Coronary artery (tissue), 2 donors: ENCODE results near the gene RNF149.

ENCODE experiments used
- DNase-seq: peaks from one replicate; pipeline ENCODE4 v3.0.0-alpha.2; 2017; ENCODE audit warnings: low spot score
- H3K27ac ChIP-seq, 2 donors: fragments of 200-600 bp; sonication (generic); one replicate each; pipeline ENCODE4 v1.5.1; 2016 to 2019
- H3K4me3 ChIP-seq: fragments of 200-600 bp; sonication (generic); 2 replicates; pipeline ENCODE4 v1.5.1; 2016; ENCODE audit warnings: mild to moderate bottlenecking, moderate library complexity
- TF ChIP-seq, protein P1 (sequence below): fragments of 200-600 bp; sonication (generic); IDR thresholded peaks from one replicate; pipeline ENCODE4 v1.5.1; 2019; ENCODE audit warnings: antibody characterized with exemption

Gene RNF149

GRCh38 chr2:101262142-101262541 is 46.4 kb downstream of the RNF149 start:
- DNase-seq, result no peak
- TF ChIP-seq, protein P1, sequence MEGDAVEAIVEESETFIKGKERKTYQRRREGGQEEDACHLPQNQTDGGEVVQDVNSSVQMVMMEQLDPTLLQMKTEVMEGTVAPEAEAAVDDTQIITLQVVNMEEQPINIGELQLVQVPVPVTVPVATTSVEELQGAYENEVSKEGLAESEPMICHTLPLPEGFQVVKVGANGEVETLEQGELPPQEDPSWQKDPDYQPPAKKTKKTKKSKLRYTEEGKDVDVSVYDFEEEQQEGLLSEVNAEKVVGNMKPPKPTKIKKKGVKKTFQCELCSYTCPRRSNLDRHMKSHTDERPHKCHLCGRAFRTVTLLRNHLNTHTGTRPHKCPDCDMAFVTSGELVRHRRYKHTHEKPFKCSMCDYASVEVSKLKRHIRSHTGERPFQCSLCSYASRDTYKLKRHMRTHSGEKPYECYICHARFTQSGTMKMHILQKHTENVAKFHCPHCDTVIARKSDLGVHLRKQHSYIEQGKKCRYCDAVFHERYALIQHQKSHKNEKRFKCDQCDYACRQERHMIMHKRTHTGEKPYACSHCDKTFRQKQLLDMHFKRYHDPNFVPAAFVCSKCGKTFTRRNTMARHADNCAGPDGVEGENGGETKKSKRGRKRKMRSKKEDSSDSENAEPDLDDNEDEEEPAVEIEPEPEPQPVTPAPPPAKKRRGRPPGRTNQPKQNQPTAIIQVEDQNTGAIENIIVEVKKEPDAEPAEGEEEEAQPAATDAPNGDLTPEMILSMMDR, result no peak
- no peak overlapping the region for H3K4me3 ChIP-seq
- H3K27ac ChIP-seq, result no peak overlapping the region

- Histone ChIP-seq H3K4me3 (no peak overlapping the region), H3K27ac (no peak overlapping the region)
- TF ChIP-seq, protein P1, result no peak
- no peak for DNase-seq
These were observed 49.7 kb downstream of the RNF149 start for GRCh38 chr2:101258804-101259203.

- Histone ChIP-seq H3K4me3 (no peak overlapping the region), H3K27ac (no peak overlapping the region)
- DNase-seq, result no peak
- TF ChIP-seq, protein P1, result no peak
These were observed 52.2 kb downstream of the RNF149 start for GRCh38 chr2:101256316-101256715.

DNA sequence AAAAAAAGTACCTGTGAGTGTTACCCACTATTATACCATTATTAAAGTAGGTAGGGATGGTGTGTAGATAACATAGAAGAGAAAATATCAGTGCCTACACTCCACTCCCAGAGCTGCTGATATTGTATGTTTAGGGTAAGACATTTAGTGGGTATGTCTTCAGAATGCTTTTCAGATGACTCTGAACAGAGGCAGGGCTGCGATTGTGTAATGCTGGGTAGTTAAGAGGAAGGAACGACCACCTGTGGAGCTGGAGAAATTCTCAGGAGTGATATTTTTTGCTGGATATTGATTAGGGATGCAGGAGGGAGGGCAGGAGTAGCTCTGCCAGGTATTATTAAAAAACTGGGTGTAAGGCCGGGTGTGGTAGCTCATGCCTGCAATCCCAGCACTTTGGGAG is 53.0 kb downstream of the RNF149 start:
- TF ChIP-seq, protein P1, result no peak
- Histone ChIP-seq H3K4me3 (no peak overlapping the region), H3K27ac (no peak overlapping the region)
- DNase-seq, result no peak

DNA sequence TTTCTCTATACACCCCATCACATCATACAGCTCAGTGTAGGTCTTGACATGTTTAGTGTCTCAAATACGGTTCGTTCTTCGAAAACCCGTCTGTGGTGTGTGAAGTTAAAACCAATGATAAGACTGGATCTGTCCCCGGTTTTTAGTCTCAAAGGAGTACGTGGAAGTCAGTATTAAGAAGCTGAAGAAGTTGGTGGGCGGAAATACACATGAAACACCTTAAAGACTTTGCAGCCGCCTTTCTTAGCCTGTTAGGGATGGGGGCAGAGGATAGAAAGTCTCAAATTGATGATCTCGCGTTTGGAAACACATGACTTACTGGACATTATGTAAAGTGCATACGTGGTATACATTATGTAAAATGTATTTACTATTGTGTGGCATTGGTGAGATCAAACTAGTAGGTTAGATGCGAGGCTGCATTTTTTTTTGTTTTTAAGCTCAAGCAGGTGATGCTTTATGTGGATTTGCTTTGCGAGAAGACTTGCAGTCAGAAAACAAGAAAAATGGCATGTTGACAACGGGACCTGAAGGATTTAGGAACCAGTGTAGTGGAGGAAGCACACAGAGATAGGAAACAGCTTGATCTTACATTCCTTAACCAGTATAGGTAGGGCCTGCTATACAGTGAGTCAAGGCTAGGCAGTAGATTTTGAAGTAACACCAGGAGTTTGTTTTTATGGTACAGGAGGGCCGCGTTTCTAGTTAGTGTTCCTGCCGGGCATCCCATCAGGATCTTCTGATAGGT is 54.6 kb downstream of the RNF149 start:
- no peak for DNase-seq
- Histone ChIP-seq H3K4me3 (peak overlapping the region; percentile 90), H3K27ac (peak overlapping the region in 1 of 2 donors; percentile 94)
- TF ChIP-seq, protein P1, result no peak

- DNase-seq, result peak; percentile 82
- TF ChIP-seq, protein P1, result no peak
- Histone ChIP-seq H3K27ac (peak overlapping the region; percentile 87 to 94), H3K4me3 (peak overlapping the region; percentile 90)
These were observed 55.3 kb downstream of the RNF149 start for GRCh38 chr2:101253013-101253702.
